Liver (tissue), 3 donors: ENCODE measurements around the gene HMSD.

Experiments
- ATF3 ChIP-seq: IDR thresholded peaks from 2 replicates; pipeline ENCODE4 v1.6.1; 2016; ENCODE audit warnings: antibody characterized with exemption
- CTCF ChIP-seq: fragments of 150-350 bp; IDR thresholded peaks from 2 replicates; pipeline ENCODE4 v1.5.1; 2017; ENCODE audit warnings: improper control_type of control experiment, low read depth, low read length; ENCODE audit not compliant: missing input control
- EGR1 ChIP-seq, 2 donors: IDR thresholded peaks; 2 replicates each; pipeline ENCODE4 v1.6.1; 2016 to 2018; ENCODE audit warnings: antibody characterized with exemption in 2 of 2, low read depth in 2 of 2
- FOXA1 ChIP-seq: IDR thresholded peaks from 2 replicates; pipeline ENCODE4 v1.6.1; 2016; ENCODE audit warnings: antibody characterized with exemption
- JUND ChIP-seq, 2 donors: IDR thresholded peaks; 2 replicates each; pipeline ENCODE4 v1.6.1; 2016; ENCODE audit warnings: antibody characterized with exemption in 2 of 2
- MAX ChIP-seq: IDR thresholded peaks from 2 replicates; pipeline ENCODE4 v1.6.1; 2016; ENCODE audit warnings: antibody characterized with exemption
- RXRA ChIP-seq, 2 donors: IDR thresholded peaks; 2 replicates each; pipeline ENCODE4 v1.6.1; 2017 to 2018; ENCODE audit warnings: antibody characterized with exemption in 2 of 2, mild to moderate bottlenecking in 1 of 2
- SP1 ChIP-seq: IDR thresholded peaks from 2 replicates; pipeline ENCODE4 v1.6.1; 2018; ENCODE audit warnings: antibody characterized with exemption, mild to moderate bottlenecking
- YY1 ChIP-seq: IDR thresholded peaks from 2 replicates; pipeline ENCODE4 v1.6.1; 2016; ENCODE audit warnings: antibody characterized with exemption, mild to moderate bottlenecking
- ZBTB33 ChIP-seq: IDR thresholded peaks from 2 replicates; pipeline ENCODE4 v1.6.1; 2016; ENCODE audit warnings: antibody characterized with exemption
- donor health status: healthy.
- donor health status: healthy.

GRCh38 chr18:63940008-63940407, 9.1 kb upstream of the HMSD start:
- no peak for TF ChIP-seq CTCF
- TF ChIP-seq EGR1 (IDR thresholded peaks at IDR 0.05; ENCODE audit: low read depth in 2 of 2) = no peak
- TF ChIP-seq YY1 = no peak
- TF ChIP-seq FOXA1 = no peak
- TF ChIP-seq SP1 = no peak
- TF ChIP-seq ZBTB33 = no peak
- no peak for TF ChIP-seq RXRA (IDR thresholded peaks at IDR 0.05)
- TF ChIP-seq JUND (IDR thresholded peaks at IDR 0.05) = no peak
- TF ChIP-seq ATF3 = no peak
- TF ChIP-seq MAX = no peak
